ENCODE measurements around the gene SLC35E1.

DNA sequence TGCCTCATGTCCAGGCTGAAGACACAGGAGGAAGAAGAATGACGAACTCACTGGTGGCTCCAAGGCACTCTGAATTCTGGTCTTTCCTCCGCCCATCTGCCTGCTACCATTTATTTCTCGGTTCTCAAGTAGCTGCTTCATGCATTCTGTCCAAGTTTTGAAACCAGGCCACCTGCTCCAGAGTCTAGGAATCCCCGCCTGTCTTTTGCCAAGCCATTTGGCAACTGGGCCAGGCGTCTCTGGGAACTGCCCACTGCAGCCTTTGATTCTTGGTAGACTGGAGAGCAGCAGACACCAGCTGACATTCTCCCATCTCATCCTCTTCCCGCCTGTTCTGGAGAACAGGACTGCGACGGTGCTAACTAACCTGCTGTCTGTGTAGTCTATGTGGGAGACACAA is 10.8 kb downstream of the SLC35E1 start:
- TF ChIP-seq, protein P1, sequence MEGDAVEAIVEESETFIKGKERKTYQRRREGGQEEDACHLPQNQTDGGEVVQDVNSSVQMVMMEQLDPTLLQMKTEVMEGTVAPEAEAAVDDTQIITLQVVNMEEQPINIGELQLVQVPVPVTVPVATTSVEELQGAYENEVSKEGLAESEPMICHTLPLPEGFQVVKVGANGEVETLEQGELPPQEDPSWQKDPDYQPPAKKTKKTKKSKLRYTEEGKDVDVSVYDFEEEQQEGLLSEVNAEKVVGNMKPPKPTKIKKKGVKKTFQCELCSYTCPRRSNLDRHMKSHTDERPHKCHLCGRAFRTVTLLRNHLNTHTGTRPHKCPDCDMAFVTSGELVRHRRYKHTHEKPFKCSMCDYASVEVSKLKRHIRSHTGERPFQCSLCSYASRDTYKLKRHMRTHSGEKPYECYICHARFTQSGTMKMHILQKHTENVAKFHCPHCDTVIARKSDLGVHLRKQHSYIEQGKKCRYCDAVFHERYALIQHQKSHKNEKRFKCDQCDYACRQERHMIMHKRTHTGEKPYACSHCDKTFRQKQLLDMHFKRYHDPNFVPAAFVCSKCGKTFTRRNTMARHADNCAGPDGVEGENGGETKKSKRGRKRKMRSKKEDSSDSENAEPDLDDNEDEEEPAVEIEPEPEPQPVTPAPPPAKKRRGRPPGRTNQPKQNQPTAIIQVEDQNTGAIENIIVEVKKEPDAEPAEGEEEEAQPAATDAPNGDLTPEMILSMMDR (IDR thresholded peaks at IDR 0.05; ENCODE audit: low read depth, low read length): no peak
- TF ChIP-seq EZH2phosphoT487 (IDR thresholded peaks at IDR 0.05; ENCODE audit: low read depth): no peak

Measured in OCI-LY3 (cell line).